ENCODE results near the gene RPTOR.

The RPTOR gene

GRCh38 chr17:80839026-80839345 lies 294.3 kb downstream of the RPTOR start:
- H3K4me3 ChIP-seq (ENCODE audit: low read depth, low read length), result no peak overlapping the region
- DNase-seq (ENCODE audit: low read depth), result no peak
- no peak for TF ChIP-seq CTCF (IDR thresholded peaks at IDR 0.05; ENCODE audit: control insufficient read depth, extremely low read depth, insufficient read depth)

- H3K4me3 ChIP-seq (ENCODE audit: low read depth, low read length), result no peak overlapping the region
- DNase-seq (ENCODE audit: low read depth), result no peak
- TF ChIP-seq CTCF (IDR thresholded peaks at IDR 0.05; ENCODE audit: control insufficient read depth, extremely low read depth, insufficient read depth), result no peak
Measured at GRCh38 chr17:80839511-80839941, 294.9 kb downstream of the RPTOR start.

- no peak overlapping the region for H3K4me3 ChIP-seq (ENCODE audit: low read depth, low read length)
- no peak for TF ChIP-seq CTCF (IDR thresholded peaks at IDR 0.05; ENCODE audit: control insufficient read depth, extremely low read depth, insufficient read depth)
- no peak for DNase-seq (ENCODE audit: low read depth)
Measured at GRCh38 chr17:80839970-80840369, 295.3 kb downstream of the RPTOR start.

GRCh38 chr17:80842456-80843013 lies 297.9 kb downstream of the RPTOR start:
- no peak for TF ChIP-seq CTCF (IDR thresholded peaks at IDR 0.05; ENCODE audit: control insufficient read depth, extremely low read depth, insufficient read depth)
- DNase-seq (ENCODE audit: low read depth), result no peak
- no peak overlapping the region for H3K4me3 ChIP-seq (ENCODE audit: low read depth, low read length)

GRCh38 chr17:80843741-80844156 lies 299.1 kb downstream of the RPTOR start:
- no peak overlapping the region for H3K4me3 ChIP-seq (ENCODE audit: low read depth, low read length)
- no peak for TF ChIP-seq CTCF (IDR thresholded peaks at IDR 0.05; ENCODE audit: control insufficient read depth, extremely low read depth, insufficient read depth)

GRCh38 chr17:80844418-80844990 lies 299.9 kb downstream of the RPTOR start:
- no peak overlapping the region for H3K4me3 ChIP-seq (ENCODE audit: low read depth, low read length)
- TF ChIP-seq CTCF (IDR thresholded peaks at IDR 0.05; ENCODE audit: control insufficient read depth, extremely low read depth, insufficient read depth), result no peak
- no peak for DNase-seq (ENCODE audit: low read depth)

More at GRCh38 chr17:80843741-80844156, 299.1 kb downstream of the RPTOR start:
- no peak for DNase-seq (ENCODE audit: low read depth)

All from LNCaP clone FGC (cell line).